NCI-H2196 (cell line): Measurements from ENCODE around the gene SS18L1.
A peak's percentile ranks its signal among the peaks of the same experiment; 100 is the strongest.
"Not testable (repeated sequence)": the region's sequence is repeated elsewhere in the genome, so short reads cannot be mapped to it uniquely, and the experiment has no call there.

ENCODE experiments used
- DNase-seq: peaks from one replicate; lab custom pipeline; 2025; ENCODE audit not compliant: unreplicated experiment; lab: John Stamatoyannopoulos, UW

SS18L1 gene

GRCh38 chr20:62136283-62137091 lies 7.1 kb upstream of the SS18L1 start:
- DNase-seq, result peak; percentile 69

- DNase-seq, result no peak
Observed at GRCh38 chr20:62137092-62137384, 6.5 kb upstream of the SS18L1 start.

GRCh38 chr20:62137478-62138203 lies 5.9 kb upstream of the SS18L1 start:
- no peak for DNase-seq

GRCh38 chr20:62138204-62138543 lies 5.4 kb upstream of the SS18L1 start:
- DNase-seq, result no peak

GRCh38 chr20:62138912-62139311 lies 4.7 kb upstream of the SS18L1 start:
- DNase-seq, result no peak

- no peak for DNase-seq
Observed at GRCh38 chr20:62139636-62140035, 3.9 kb upstream of the SS18L1 start.

GRCh38 chr20:62141043-62141396 lies 2.5 kb upstream of the SS18L1 start:
- no peak for DNase-seq

- no peak for DNase-seq
Observed at GRCh38 chr20:62141397-62142251, 1.9 kb upstream of the SS18L1 start.

- DNase-seq, result no peak
Observed at GRCh38 chr20:62142252-62143080, 1.1 kb upstream of the SS18L1 start.

- peak; percentile 36 for DNase-seq
Observed at GRCh38 chr20:62143957-62144825, 622 bp downstream of the SS18L1 start.

GRCh38 chr20:62145688-62146018 lies 2.1 kb downstream of the SS18L1 start:
- no peak for DNase-seq

- DNase-seq, result no peak
Observed at GRCh38 chr20:62146019-62146755, 2.6 kb downstream of the SS18L1 start.

GRCh38 chr20:62147125-62147524 lies 3.6 kb downstream of the SS18L1 start:
- no peak for DNase-seq

- DNase-seq, result no peak
Observed at GRCh38 chr20:62147528-62147927, 4.0 kb downstream of the SS18L1 start.

- DNase-seq, result not testable (repeated sequence)
Observed at GRCh38 chr20:62148383-62148782, 4.8 kb downstream of the SS18L1 start.

- no peak for DNase-seq
Observed at GRCh38 chr20:62148908-62149314, 5.3 kb downstream of the SS18L1 start.

GRCh38 chr20:62149532-62150309 lies 6.2 kb downstream of the SS18L1 start:
- DNase-seq, result no peak

- DNase-seq, result no peak
Observed at GRCh38 chr20:62150310-62150575, 6.7 kb downstream of the SS18L1 start.

GRCh38 chr20:62151225-62151624 lies 7.7 kb downstream of the SS18L1 start:
- no peak for DNase-seq
